Keratinocyte (primary cell): ENCODE results near the gene MIA2. TPM values are rescaled to one million over a fixed set of nuclear protein-coding genes. Genes with fewer than 3 reads are reported as not detected.
"Not testable (repeated sequence)": the region's sequence is repeated elsewhere in the genome, so short reads cannot be mapped to it uniquely, and the experiment has no call there.

Experiments
- DNase-seq: peaks from one replicate; pipeline ENCODE4 v3.0.0-alpha.2; 2011; ENCODE audit warnings: low read depth, missing footprints, low spot score
- FAIRE-seq: peaks from 2 replicates; lab custom pipeline; 2011; peaks lifted over from hg19 to GRCh38; lab: Jason Lieb, UNC
- H2AFZ ChIP-seq: 2 replicates; pipeline ENCODE4 v1.6.0; 2012; ENCODE audit warnings: low read length, control low read depth, inconsistent platforms; ENCODE audit not compliant: control insufficient read depth
- H3K27ac ChIP-seq: 2 replicates; pipeline ENCODE4 v1.5.1; 2011; ENCODE audit warnings: low read length; ENCODE audit not compliant: control insufficient read depth, insufficient read depth
- H3K27me3 ChIP-seq: 3 replicates; pipeline ENCODE4 v1.6.0; 2011; ENCODE audit warnings: low read length; ENCODE audit not compliant: control insufficient read depth, insufficient read depth; ENCODE audit errors: extremely low read depth
- H3K36me3 ChIP-seq, 2 experiments: 2 replicates in 1 of 2; 3 replicates in 1 of 2; pipeline ENCODE4 v1.5.1; 2011; ENCODE audit warnings: low read length in 2 of 2, mild to moderate bottlenecking in 1 of 2; ENCODE audit not compliant: control insufficient read depth in 2 of 2, insufficient read depth in 2 of 2; ENCODE audit errors: extremely low read depth in 1 of 2
- H3K4me1 ChIP-seq: 3 replicates; pipeline ENCODE4 v1.5.1; 2011; ENCODE audit warnings: low read length; ENCODE audit not compliant: control insufficient read depth, insufficient read depth; ENCODE audit errors: extremely low read depth
- H3K4me2 ChIP-seq: 3 replicates; pipeline ENCODE4 v1.6.0; 2011; ENCODE audit warnings: low read depth, low read length; ENCODE audit not compliant: control insufficient read depth, insufficient read depth; ENCODE audit errors: extremely low read depth
- H3K4me3 ChIP-seq, 3 experiments: fragments of 200-600 bp in 1 of 3; sonication (generic) in 1 of 3; 2 replicates in 2 of 3; 3 replicates in 1 of 3; pipeline ENCODE4 v1.5.1; 2011 to 2016; ENCODE audit warnings: low read length in 3 of 3, mild to moderate bottlenecking in 3 of 3, control low read depth in 2 of 3, inconsistent platforms in 1 of 3, low read depth in 1 of 3, mixed read lengths in 1 of 3, mixed run types in 1 of 3, moderate library complexity in 1 of 3; ENCODE audit not compliant: control insufficient read depth in 2 of 3, insufficient read depth in 2 of 3; ENCODE audit errors: extremely low read depth in 1 of 3
- H3K79me2 ChIP-seq: 2 replicates; pipeline ENCODE4 v1.6.0; 2012; ENCODE audit warnings: low read length; ENCODE audit not compliant: control insufficient read depth, insufficient read depth
- H3K9ac ChIP-seq: 3 replicates; pipeline ENCODE4 v1.6.0; 2011; ENCODE audit warnings: low read length; ENCODE audit not compliant: control insufficient read depth, insufficient read depth; ENCODE audit errors: extremely low read depth
- H3K9me1 ChIP-seq: 3 replicates; pipeline ENCODE4 v1.6.0; 2011; ENCODE audit warnings: low read length; ENCODE audit not compliant: control insufficient read depth, insufficient read depth; ENCODE audit errors: extremely low read depth
- H3K9me3 ChIP-seq: 2 replicates; pipeline ENCODE4 v1.5.1; 2012; ENCODE audit warnings: low read depth, low read length; ENCODE audit not compliant: control insufficient read depth
- H4K20me1 ChIP-seq: 3 replicates; pipeline ENCODE4 v1.6.0; 2011; ENCODE audit warnings: low read length; ENCODE audit not compliant: control insufficient read depth, insufficient read depth; ENCODE audit errors: extremely low read depth
- CTCF ChIP-seq, 3 experiments: IDR thresholded peaks in 1 of 3; conservative IDR thresholded peaks in 1 of 3; optimal IDR thresholded peaks in 1 of 3; 2 replicates in 2 of 3; 3 replicates in 1 of 3; pipeline versions ENCODE3 to v1.5.1; 2011; ENCODE audit warnings: low read length in 3 of 3, mild to moderate bottlenecking in 3 of 3, moderate library complexity in 2 of 3, control low read depth in 1 of 3, inconsistent platforms in 1 of 3; ENCODE audit not compliant: insufficient read depth in 2 of 3; ENCODE audit errors: extremely low read depth in 1 of 3
- EZH2 ChIP-seq: IDR thresholded peaks from one replicate; pipeline ENCODE4 v1.6.1; 2012; ENCODE audit warnings: inconsistent platforms, mild to moderate bottlenecking, low read length, moderate library complexity
- dilution Hi-C: fragments of 300-500 bp; cut with MboI; formaldehyde crosslinking; loops from one replicate; pipeline ENCODE4 v1.7.0; 2020; ENCODE audit warnings: low sequenced_read_pairs; ENCODE audit not compliant: extremely low pct_ligation_motif_present
- polyA plus RNA-seq, 5 experiments: library from polyadenylated mRNA; depleted of rRNA in 3 of 5; stranded (reverse) in 3 of 5; stranded (forward) in 1 of 5; unstranded in 1 of 5; fragments of >200 nt; gene quantifications; 1 replicate in 1 of 5; 2 replicates in 3 of 5; 3 replicates in 1 of 5; pipeline versions ENCODE4 v1.2.1 to v1.2.3, GENCODE V29; 2011 to 2012; ENCODE audit warnings: missing spikeins in 2 of 5, low read depth in 1 of 5, low replicate concordance in 1 of 5

The MIA2 gene
- polyA plus RNA-seq, 1 donor (not counting 4 experiments of a cell fraction or from before 2014, with no cell fraction given): 21.9 TPM

GRCh38 chr14:39218171-39218769, 15.4 kb upstream of the MIA2 start:
- no peak overlapping the region for H3K4me3 ChIP-seq
- H3K9me3 ChIP-seq: no peaks in the 10 kb centered on the region
- peaks cover 17% of the 10 kb centered on the region for H3K4me1 ChIP-seq
- DNase-seq (peak; percentile 52), FAIRE-seq (peak; percentile 81)
- no peaks in the 10 kb centered on the region for H4K20me1 ChIP-seq
- H3K79me2 ChIP-seq: no peaks in the 10 kb centered on the region
- no peaks in the 10 kb centered on the region for H3K9me1 ChIP-seq
- no peaks in the 10 kb centered on the region for H3K36me3 ChIP-seq
- H3K27ac ChIP-seq: peak overlapping the region; percentile 36
- dilution Hi-C loops: no loop called here
- no peaks in the 10 kb centered on the region for H3K27me3 ChIP-seq
- H2AFZ ChIP-seq: no peak overlapping the region
- peak overlapping the region; percentile 58 for H3K4me2 ChIP-seq
- no peak for TF ChIP-seq EZH2
- no peak for TF ChIP-seq CTCF (optimal IDR thresholded peaks at IDR 0.05 in 1 of 3, IDR thresholded peaks at IDR 0.05 in 1 of 3, conservative IDR thresholded peaks at IDR 0.05 in 1 of 3; ENCODE audit: extremely low read depth in 1 of 3, insufficient read depth in 2 of 3, low read length in 3 of 3)
- H3K9ac ChIP-seq: no peak overlapping the region

- H3K4me2 ChIP-seq: peak overlapping the region; percentile 58
- no peaks in the 10 kb centered on the region for H3K79me2 ChIP-seq
- FAIRE-seq (no peak), DNase-seq (no peak)
- dilution Hi-C loops: no loop called here
- no peaks in the 10 kb centered on the region for H3K27me3 ChIP-seq
- H3K27ac ChIP-seq: peak overlapping the region; percentile 33
- H3K4me1 ChIP-seq: peaks cover 17% of the 10 kb centered on the region
- no peaks in the 10 kb centered on the region for H3K9me3 ChIP-seq
- no peaks in the 10 kb centered on the region for H4K20me1 ChIP-seq
- no peak overlapping the region for H3K9ac ChIP-seq
- no peak for TF ChIP-seq EZH2
- no peak for TF ChIP-seq CTCF (optimal IDR thresholded peaks at IDR 0.05 in 1 of 3, IDR thresholded peaks at IDR 0.05 in 1 of 3, conservative IDR thresholded peaks at IDR 0.05 in 1 of 3; ENCODE audit: extremely low read depth in 1 of 3, insufficient read depth in 2 of 3, low read length in 3 of 3)
- no peak overlapping the region for H3K4me3 ChIP-seq
- no peaks in the 10 kb centered on the region for H3K9me1 ChIP-seq
- no peaks in the 10 kb centered on the region for H3K36me3 ChIP-seq
- no peak overlapping the region for H2AFZ ChIP-seq
Measured at GRCh38 chr14:39219075-39219499, 14.6 kb upstream of the MIA2 start.

GRCh38 chr14:39220473-39220872, 13.2 kb upstream of the MIA2 start:
- FAIRE-seq, DNase-seq, H3K4me3 ChIP-seq, H2AFZ ChIP-seq, H3K9ac ChIP-seq, H3K79me2 ChIP-seq, dilution Hi-C loops, H3K27ac ChIP-seq, H4K20me1 ChIP-seq, H3K4me2 ChIP-seq, H3K27me3 ChIP-seq, H3K9me3 ChIP-seq, H3K36me3 ChIP-seq, H3K9me1 ChIP-seq: not testable (repeated sequence)
- H3K4me1 ChIP-seq: peaks cover 17% of the 10 kb centered on the region
